ENCODE data around the gene BSN.

DNA sequence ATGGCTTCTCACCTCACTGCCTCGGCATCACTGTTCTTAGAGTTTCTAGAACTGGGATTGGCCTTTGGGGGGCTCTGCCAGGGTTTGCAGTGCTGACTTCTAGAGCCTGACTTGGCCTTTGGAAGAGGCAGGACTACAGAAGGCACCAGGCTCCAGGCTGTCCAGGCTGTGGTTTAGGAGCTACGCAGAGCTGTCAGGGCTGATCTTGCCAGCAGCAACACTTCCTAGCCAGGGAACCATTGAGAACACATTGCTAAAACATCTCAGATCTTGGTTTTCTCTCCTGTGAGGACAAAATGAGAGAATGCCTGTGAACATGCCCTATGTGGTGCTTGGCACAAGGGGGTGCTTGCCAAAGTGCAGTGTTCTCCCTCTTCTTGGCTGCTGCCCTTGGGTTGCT, 85.3 kb downstream of the BSN start:
- no peak for TF ChIP-seq GATA3 (IDR thresholded peaks at IDR 0.05; ENCODE audit: borderline replicate concordance)
- TF ChIP-seq MAFK (IDR thresholded peaks at IDR 0.05; ENCODE audit: partially characterized antibody): no peak
- no peak for TF ChIP-seq EP300 (IDR thresholded peaks at IDR 0.05)
- TF ChIP-seq CTCF (IDR thresholded peaks at IDR 0.05): no peak
- TF ChIP-seq HEYL (CRISPR knock-in tag; IDR thresholded peaks at IDR 0.05): no peak
- no peak for TF ChIP-seq POLR2A (IDR thresholded peaks at IDR 0.05; ENCODE audit: low read length)
- TF ChIP-seq CHD2 (IDR thresholded peaks at IDR 0.05; ENCODE audit: low read length, partially characterized antibody): no peak
- no peak for TF ChIP-seq CEBPB (IDR thresholded peaks at IDR 0.05)
- no peak for TF ChIP-seq NFE2L2 (conservative IDR thresholded peaks at IDR 0.05; ENCODE audit: low read length)
- TF ChIP-seq MAZ (IDR thresholded peaks at IDR 0.05; ENCODE audit: borderline replicate concordance, low read depth, low read length): no peak
- TF ChIP-seq NR3C1 (IDR thresholded peaks at IDR 0.05): no peak
- no peak for TF ChIP-seq HOXA7 (CRISPR knock-in tag; IDR thresholded peaks at IDR 0.05)
